Measurements from ENCODE around the gene RAB40C.

RAB40C gene

GRCh38 chr16:676565-676902 is 86.7 kb downstream of the RAB40C start:
- H3K4me1 ChIP-seq = peaks cover 27% of the 10 kb centered on the region
- H3K4me2 ChIP-seq = no peak overlapping the region

DNA sequence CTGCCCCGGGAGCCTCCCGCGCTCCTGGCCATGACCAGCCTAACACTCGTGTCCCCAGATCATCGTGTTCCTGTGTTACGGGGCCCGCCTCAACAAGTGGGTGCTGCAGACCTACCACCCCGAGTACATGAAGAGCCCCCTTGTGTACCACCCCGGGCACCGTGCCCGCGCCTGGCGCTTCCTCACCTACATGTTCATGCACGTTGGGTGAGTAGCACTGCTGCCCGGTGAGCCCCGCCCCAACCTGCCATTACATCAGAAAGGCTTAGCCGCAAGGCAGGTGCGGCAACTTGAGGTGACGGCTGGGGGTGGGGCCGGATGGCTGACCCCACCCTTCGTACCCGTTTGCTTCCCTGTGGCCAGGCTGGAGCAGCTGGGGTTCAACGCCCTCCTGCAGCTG is 87.0 kb downstream of the RAB40C start:
- H3K9me3 ChIP-seq = no peaks in the 10 kb centered on the region
- peaks cover 35% of the 10 kb centered on the region for H3K36me3 ChIP-seq
- H4K20me1 ChIP-seq = peaks cover 62% of the 10 kb centered on the region
- no peak for TF ChIP-seq Cebpa-rat (IDR thresholded peaks at IDR 0.05)
- no peak overlapping the region for H3K27ac ChIP-seq
- H3K4me3 ChIP-seq = no peak overlapping the region
- H3K4me1 ChIP-seq = peaks cover 31% of the 10 kb centered on the region
- no peak overlapping the region for H3K9ac ChIP-seq
- no peak overlapping the region for H3K4me2 ChIP-seq
- H3K27me3 ChIP-seq = peaks cover 16% of the 10 kb centered on the region

More at GRCh38 chr16:676565-676902, 86.7 kb downstream of the RAB40C start:
- no peak overlapping the region for H3K9ac ChIP-seq
- H4K20me1 ChIP-seq = peaks cover 59% of the 10 kb centered on the region
- H3K27me3 ChIP-seq = peaks cover 16% of the 10 kb centered on the region
- peaks cover 35% of the 10 kb centered on the region for H3K36me3 ChIP-seq
- no peak overlapping the region for H3K4me3 ChIP-seq
- TF ChIP-seq Cebpa-rat (IDR thresholded peaks at IDR 0.05) = no peak
- no peaks in the 10 kb centered on the region for H3K9me3 ChIP-seq
- H3K27ac ChIP-seq = no peak overlapping the region

DNA sequence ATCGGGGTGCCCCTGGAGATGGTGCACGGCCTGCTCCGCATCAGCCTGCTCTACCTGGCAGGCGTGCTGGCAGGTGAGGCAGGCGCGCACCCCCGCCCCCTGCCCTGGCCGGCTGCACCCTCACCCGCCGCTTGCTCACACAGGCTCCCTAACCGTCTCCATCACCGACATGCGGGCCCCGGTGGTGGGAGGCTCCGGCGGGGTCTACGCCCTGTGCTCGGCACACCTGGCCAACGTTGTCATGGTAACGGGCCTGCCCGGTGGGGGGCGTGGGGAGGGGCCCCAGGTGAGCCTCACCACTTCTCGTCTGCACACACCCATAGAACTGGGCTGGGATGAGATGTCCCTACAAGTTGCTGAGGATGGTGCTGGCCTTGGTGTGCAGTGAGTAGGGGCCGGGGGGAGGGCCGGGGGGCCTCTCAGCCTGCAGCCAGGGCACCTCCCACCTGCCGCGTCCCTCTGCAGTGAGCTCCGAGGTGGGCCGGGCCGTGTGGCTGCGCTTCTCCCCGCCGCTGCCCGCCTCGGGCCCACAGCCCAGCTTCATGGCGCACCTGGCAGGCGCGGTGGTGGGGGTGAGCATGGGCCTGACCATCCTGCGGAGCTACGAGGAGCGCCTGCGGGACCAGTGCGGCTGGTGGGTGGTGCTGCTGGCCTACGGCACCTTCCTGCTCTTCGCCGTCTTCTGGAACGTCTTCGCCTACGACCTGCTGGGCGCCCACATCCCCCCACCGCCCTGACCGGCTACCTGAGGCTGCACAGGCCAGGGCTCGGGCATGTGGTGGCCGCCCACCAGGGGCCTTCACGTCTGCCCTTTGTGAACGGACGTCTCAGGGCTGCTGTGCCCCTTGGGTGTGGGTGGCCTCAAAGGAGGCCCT is 87.7 kb downstream of the RAB40C start:
- no peak overlapping the region for H3K4me3 ChIP-seq
- TF ChIP-seq Cebpa-rat (IDR thresholded peaks at IDR 0.05) = no peak
- H3K9ac ChIP-seq = no peak overlapping the region

DNA sequence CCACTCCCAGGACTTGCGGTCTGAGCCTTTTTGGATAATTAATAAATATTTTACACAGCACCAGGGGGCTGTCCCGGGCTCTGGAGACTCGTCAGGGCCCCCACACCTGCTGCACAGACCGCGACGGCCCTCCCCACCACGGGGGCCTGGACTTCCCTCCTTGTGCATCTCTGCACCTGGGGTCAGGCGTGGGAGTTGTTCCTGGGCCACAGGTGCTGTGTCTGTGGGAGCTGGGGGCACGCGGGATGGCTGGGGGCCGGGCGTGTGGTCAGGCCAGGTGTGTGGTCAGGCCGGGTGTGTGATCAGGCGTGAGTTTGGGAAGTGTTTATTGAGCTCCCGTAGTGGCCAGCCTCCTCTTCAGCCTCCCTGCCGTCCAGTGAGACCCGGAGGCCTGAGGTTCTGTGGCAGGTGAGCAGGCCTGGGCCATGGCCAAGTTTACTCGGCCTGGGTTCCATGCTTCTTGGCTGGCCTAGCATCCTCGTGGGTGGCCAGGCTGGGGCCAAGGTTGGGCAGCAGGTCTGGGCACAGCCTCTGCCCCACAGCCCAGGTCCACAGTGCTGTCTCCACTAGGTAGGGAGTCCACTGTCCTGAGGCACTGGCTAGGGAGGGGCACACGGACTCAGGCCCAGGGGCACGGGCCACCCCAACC is 88.5 kb downstream of the RAB40C start:
- no peak for TF ChIP-seq Cebpa-rat (IDR thresholded peaks at IDR 0.05)

More for the DNA sequence above, 87.7 kb downstream of the RAB40C start:
- H3K4me2 ChIP-seq = no peak overlapping the region
- H3K4me1 ChIP-seq = peaks cover 37% of the 10 kb centered on the region
- peaks cover 62% of the 10 kb centered on the region for H4K20me1 ChIP-seq
- H3K9me3 ChIP-seq = no peaks in the 10 kb centered on the region
- peaks cover 16% of the 10 kb centered on the region for H3K27me3 ChIP-seq
- no peak overlapping the region for H3K27ac ChIP-seq
- H3K36me3 ChIP-seq = peaks cover 35% of the 10 kb centered on the region

More for the DNA sequence above, 88.5 kb downstream of the RAB40C start:
- Histone ChIP-seq H3K27me3 (peaks cover 16% of the 10 kb centered on the region), H3K36me3 (peaks cover 35% of the 10 kb centered on the region), H3K9me3 (no peaks in the 10 kb centered on the region), H4K20me1 (peaks cover 62% of the 10 kb centered on the region), H3K4me1 (peaks cover 45% of the 10 kb centered on the region), H3K4me3 (no peak overlapping the region), H3K27ac (no peak overlapping the region), H3K4me2 (peak overlapping the region; percentile 94), H3K9ac (no peak overlapping the region)
